ENCODE data around the gene UNC45B.

- TF ChIP-seq, protein P1, sequence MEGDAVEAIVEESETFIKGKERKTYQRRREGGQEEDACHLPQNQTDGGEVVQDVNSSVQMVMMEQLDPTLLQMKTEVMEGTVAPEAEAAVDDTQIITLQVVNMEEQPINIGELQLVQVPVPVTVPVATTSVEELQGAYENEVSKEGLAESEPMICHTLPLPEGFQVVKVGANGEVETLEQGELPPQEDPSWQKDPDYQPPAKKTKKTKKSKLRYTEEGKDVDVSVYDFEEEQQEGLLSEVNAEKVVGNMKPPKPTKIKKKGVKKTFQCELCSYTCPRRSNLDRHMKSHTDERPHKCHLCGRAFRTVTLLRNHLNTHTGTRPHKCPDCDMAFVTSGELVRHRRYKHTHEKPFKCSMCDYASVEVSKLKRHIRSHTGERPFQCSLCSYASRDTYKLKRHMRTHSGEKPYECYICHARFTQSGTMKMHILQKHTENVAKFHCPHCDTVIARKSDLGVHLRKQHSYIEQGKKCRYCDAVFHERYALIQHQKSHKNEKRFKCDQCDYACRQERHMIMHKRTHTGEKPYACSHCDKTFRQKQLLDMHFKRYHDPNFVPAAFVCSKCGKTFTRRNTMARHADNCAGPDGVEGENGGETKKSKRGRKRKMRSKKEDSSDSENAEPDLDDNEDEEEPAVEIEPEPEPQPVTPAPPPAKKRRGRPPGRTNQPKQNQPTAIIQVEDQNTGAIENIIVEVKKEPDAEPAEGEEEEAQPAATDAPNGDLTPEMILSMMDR (IDR thresholded peaks at IDR 0.05): no peak
- TF ChIP-seq POLR2A (IDR thresholded peaks at IDR 0.05): no peak
Observed at GRCh38 chr17:35146214-35146833, 1.3 kb upstream of the UNC45B start.

Data from esophagus squamous epithelium (tissue), 4 donors.